HG02678 (cell line): Measurements from ENCODE around the gene KCTD16.

ENCODE experiments used
- ATAC-seq: cut with Tn5 transposase; IDR thresholded peaks from one replicate; pipeline ENCODE4 v1.9.1; 2021; ENCODE audit warnings: mild to moderate bottlenecking, moderate library complexity; ENCODE audit not compliant: unreplicated experiment

The KCTD16 gene

DNA sequence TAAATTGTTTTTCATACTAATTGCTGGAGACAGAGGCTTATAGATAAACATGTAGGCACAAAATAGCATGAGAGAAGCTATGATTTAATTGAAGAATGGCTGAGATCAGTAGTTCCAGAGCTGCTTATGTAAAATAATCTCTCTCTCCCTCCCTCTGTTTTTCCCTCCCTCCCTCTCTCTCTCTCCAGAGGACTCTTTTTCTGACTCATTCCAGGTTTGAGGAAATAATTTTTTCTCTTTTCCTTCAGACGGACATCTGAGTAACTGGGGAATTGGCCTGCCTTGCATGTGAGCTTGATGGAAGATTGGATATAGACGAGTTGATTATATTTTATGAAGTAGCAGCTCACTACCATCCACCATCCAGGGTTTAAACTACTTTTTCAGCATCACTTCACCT lies 35.5 kb downstream of the KCTD16 start:
- ATAC-seq = no peak

DNA sequence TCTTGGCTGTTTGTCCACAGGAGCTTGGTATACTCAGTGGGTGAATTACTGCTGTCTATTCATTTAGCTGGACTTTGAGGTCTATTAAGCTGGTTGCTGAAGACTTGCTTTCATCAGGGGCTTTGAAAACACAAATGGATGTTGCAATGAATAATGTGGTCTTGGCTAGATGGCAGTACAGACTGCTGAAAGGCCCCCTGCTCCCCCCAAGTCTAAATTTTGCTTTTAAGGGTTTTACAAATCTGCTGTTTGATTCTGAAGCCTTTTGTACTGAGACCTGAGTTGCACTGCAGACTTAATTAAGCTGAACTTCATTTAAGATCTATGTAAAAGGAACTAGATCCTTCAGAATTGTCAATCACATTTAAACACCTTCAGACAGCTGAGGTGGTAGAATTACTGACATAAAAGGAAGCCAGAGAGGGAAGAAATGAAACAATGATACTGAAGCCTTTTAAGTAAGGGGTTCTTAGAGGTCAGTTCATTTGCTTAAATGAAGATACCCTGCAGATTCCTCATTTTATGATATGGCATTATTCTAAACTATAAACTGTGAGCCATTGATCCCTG lies 37.3 kb downstream of the KCTD16 start:
- ATAC-seq = no peak

DNA sequence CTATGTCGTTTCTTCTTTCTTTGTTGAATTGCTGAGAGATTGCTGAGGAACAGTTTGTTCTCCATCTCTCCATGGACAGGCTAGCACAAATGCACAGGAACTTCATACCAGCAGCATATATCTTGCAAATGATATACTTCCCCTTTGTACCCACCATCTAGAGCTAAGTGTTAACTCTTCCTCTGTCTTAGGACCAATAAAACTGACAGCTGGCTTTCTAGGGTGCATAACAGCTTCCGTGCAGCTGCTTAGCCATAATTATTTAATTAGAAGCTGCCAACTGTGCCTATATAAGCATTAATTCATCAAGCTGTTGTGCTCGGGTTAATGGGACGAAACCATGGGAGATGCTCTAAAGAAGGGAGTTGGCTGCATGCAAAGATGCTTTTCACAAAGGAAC lies 38.7 kb downstream of the KCTD16 start:
- ATAC-seq = no peak

DNA sequence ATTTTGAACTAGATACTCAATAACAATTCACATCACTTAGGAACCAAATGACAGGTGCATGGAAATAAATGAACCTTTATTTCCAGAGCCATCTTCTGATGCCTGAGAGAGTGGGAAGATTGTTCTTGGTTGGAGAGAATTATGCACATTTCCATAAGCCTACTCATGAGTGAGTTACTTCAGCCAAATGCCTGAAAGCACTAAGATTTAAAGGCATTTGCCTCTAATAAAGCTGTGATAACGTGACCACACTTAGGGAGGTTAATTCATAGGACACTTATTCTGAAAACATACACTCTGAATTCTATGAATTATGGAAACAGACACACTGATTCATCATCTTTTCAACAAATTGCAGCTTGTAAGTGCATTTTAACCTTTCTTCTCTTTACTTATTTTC lies 40.0 kb downstream of the KCTD16 start:
- ATAC-seq = no peak

DNA sequence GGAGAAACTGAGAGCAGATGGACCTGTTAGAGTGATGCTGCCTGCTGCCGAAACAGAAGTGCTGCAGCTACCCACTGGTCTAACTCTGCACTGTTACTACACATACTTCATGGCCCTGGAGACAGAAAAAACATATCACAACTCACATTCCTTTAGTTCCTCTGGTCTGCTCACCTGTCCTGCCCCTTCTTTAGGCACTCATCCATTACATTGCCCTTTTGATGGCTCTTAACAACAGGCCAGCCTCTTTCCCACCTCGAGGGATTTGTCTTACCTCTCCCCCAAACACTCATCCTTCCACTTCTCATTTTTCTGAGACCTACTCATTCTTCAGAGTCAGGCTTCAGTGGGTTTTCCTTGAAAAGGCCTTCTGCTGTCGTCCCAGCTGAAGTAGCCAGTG lies 49.2 kb downstream of the KCTD16 start:
- ATAC-seq = no peak

DNA sequence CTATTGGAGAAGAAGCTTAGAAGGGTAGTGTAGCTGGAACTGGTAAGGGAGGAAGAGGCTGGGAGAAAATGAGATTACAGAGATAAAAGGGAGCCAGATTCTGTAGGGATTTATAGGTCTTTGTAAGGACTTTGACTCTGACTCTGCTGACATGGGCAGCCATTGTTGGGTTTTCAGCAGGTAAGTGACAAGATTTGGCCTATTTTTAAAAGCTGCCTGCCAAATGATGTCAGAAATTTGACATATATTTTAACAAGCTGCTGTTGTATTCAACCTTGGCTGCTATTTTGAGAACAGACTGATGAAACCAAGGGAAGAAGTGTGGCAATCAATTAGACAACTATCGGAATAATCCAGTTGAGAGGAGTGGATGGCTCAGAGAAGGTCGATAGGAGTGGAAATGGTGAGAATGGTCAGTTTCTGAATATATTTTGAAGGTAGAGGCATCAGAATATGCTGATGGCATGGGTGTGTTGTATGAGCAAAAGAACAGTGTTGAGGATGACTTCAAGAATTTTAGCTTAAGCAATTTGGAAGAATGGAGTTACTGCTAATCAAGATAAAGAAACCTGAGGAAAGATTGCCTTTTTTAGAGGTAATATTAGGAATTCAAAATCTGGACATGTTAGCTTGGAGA lies 56.8 kb downstream of the KCTD16 start:
- no peak for ATAC-seq

DNA sequence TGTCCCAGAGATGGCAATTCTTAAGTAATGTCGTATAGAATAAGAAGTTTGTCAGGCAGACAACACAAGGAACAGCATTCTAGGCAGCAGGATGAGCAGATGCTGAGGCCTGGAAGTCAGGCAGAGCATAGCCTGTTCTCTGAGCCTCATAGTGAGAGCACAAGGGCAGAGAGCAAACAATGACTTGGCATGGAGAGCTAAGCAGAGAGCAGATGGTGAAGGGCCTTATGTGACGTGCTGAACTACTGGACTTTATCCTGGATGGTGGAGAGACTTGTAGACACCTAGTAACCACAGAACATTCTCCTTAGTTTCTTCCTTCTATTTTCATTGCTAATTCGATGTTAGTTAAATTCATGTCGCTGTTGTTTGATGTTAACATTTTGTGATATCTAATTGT lies 60.1 kb downstream of the KCTD16 start:
- ATAC-seq = no peak

DNA sequence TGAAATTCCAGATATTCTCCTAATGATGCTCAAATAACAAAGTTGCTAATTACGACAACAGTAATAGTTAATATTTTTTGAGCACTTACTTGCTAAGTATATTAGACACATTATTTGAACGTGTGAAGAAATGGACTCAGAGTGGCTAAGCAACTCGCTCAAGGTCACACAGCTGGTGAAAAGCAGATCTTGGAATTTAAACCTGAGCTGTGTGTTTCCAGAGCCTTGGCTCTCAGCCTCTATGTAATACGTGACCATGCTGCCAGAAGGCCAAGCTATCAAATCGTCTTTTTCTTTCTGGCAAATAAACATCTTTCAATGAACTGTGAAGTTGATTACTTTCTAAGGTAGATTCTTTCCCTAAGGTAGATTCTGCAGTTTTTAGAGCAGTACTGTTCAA lies 61.6 kb downstream of the KCTD16 start:
- no peak for ATAC-seq

DNA sequence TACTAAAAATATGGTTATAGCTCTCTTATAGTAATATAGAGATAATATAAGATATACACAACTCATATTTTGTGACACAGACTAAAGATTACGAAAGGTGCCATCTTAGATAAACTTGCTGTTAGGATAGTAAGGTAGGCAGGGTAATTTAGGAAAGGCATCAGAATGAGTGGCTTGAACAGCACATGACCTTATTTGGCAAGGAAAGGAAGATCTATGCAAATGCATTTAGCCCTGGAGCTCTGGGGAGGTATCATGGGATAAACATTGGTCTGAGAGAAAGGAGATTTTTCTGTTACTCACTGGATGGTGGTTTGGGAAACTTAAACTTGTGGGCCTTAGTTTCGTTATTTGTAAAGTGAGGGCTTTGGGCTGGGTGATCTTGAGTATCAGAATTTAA lies 65.8 kb downstream of the KCTD16 start:
- ATAC-seq = no peak

DNA sequence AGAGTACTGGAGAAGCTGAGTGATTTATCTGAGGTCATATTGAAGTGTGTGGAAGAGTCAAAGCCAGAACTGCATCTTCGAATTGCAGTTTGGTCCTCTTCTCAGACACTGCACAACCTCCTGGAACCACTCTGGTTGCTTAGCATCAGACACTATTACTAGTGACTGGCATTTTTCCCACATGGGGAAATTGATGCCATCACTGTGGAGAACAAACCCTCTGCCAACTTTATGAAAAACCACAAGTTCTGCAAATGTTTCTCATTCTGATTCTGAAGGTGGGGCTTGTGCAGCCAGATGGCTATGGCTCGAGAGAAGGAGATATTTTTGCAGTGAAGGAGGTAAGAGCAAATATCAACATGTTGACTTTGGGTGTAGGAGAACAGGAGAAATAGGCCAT lies 67.2 kb downstream of the KCTD16 start:
- no peak for ATAC-seq

DNA sequence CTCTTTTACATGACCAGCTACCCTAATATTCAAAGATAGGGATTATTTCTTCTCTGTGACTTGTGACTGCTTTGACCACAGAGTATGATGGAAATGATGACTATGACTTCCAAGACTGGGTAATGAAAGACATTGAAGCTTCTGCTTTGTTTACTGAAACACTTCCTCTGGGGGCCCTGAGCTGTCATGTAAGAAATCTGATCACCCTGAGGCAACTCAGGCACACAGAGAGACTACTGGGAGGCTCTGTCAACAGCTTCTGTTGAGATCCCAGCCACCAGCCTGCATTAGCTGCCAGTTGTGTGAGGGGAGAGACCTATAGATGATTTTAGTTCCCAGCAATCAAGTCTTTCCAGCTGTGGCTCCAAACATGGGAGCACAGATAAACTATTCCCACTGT lies 76.5 kb downstream of the KCTD16 start:
- ATAC-seq = no peak

DNA sequence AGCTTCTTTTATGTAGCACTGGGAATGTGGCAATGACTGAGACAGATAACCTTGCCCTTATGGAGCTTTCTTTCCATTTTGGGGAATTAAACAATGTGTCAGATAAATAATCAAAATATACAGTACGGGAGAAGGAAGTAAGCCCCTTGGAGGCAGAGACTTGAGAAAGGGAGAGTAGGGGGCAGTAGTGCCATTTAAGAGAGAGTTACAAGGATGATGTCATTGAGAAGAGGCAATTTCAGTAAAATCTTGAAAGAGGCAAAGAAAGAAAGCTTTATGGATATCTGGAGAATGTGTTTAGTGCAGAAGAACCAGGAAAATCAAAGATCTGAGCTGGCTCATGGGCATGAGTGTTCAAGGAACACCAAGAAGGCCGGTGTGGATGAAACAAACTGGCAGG lies 77.3 kb downstream of the KCTD16 start:
- no peak for ATAC-seq

DNA sequence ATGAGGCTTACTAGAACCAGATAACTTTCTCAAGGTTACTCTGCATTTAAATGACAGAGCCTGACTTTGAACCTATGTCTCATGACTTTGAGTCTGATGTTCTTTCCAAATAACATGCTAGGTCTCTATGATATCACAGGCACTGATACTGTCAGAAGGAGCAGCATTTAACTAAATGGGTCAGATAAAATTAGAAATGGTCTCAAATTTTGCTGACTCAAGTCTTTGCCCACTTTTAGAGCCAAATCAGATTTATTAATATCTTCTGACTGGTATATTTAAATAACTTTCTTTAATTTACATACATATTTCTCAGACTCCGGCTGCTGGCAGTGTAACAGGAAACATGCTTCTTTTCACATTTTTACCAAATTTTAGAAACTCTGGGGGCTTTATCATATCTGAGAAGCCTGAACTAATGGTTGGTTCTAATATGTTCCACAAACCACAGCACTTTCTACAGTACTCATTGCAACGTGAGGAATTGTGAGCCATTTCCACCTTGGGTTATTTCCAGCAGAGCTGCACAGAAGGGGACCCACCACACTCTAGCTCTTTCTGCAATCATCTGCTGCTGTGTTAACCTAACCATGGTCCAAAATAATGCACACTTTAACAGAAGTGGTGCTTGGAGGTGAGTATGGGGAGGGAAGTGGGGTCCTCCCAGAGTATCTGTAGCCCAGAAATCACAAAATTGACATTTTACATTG lies 79.2 kb downstream of the KCTD16 start:
- no peak for ATAC-seq

DNA sequence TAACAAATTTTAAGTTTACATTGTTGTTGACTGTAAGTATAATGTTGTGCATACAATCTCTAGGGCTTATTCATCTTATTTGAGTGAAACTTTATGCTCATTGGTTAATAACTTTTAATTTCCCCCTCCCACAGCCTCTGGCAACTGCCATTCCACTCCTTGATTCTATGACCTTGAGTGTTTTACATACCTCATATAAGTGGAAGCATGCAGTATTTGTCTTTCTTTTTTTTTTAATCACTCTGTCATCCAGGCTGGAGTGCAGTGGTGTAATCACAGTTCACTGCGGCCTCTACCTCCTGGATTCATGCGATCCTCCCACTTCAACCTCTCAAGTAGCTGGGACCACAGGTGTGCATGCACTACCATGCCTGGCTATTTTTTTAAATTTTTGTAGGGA lies 83.9 kb downstream of the KCTD16 start:
- no peak for ATAC-seq

DNA sequence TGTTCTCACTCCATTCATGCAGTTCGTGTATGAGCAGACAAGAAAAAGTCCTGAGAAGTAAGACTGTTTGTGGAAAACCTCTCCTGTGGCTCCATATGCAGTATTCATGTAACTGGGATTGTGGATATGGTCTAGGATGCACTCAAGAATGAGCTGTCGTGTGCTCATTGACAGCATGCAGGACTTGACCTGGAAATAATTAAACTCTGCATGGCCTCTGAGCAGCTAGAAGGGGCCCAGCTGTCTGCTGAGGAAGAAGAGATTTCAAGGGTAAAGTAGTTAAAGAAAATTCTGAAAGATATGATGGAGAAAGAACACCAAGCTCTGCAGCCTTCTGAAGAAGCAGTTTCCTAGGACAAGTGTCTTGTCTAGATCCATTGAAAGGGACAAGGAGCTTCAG lies 89.4 kb downstream of the KCTD16 start:
- no peak for ATAC-seq

DNA sequence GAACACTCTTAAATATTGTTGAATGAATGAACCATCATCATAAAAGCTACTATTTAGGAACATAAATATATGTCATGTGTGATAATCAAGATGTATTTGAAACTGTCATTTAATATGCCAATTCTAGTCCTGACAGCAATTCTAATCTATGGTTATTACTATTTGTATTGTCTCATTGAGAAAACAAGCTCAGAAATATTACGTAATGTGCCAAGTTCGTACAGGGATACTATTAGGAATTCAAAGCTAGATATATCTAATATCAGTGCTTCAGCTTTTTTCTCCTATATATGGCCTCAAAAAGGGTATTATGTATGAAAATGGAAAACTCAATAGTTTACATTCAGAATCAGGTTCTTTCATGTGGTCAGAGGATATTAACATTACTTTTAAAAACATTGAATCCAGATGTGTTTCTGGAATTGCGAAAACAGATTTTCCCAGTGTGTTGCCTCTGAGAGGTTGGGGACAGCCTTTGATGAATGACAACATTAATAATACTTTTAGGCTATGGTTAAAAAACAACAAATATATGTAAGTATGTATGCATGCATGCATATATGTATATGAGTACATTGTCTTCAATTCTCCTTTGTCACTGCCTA lies 95.1 kb downstream of the KCTD16 start:
- no peak for ATAC-seq

DNA sequence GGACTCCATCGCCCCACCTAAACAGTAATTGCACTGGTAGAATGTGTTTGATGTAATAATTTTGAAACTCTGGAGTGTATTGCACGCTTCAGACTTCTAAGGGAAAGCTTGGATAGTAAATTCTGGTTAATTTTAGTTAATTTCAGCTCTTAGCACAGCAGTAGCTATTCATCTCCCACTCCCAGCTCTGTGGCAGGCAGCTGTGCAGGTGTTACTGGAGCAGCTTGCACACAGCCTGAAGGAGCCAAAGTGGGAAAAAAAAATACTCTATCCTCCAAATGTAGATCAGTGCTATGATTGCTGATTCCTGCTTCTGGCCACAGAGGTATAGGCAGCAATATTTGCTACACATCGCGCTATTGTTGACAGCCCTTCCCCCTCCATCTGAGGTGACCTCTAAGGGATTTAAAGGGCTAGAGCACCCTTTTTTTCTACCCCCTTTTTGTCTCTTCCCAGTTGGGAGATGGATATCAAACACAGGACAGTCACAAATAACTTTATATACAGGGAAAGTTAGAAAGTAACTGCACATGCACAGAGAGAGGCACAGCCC lies 97.4 kb downstream of the KCTD16 start:
- no peak for ATAC-seq

DNA sequence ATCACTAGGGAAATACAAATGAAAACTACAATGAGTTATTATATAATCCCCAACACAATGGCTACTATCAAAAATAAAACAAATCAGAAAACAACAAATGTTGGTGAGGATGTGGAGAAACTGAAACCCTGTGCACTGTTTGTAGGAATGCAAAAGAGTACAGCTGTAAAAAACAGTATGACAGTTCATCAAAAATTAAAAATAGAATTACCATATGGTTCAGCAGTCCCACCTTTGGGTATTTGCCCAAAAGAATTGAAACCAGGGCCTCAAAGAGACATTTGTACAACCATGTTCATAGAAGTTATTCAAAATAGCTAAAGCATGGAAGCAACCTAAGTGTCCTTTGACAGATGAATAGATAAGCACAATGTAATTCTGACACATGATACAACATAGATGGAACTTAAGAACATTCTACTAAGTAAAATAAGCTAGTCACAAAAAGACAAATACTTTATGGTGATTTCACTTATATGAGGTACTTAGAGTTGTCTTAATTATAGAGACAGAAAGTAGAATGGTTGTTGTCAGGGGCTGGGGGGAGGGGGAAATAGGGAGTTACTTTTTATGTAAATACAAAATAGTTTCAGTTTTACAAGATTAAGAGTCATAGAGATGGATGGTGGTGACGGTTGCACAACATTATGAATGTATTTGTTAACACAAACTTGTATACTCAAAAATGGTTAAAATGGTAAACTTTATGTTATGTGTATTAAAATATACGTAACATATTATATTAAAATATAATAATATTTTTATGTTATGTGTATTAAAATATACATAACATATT lies 102.8 kb downstream of the KCTD16 start:
- ATAC-seq = no peak

DNA sequence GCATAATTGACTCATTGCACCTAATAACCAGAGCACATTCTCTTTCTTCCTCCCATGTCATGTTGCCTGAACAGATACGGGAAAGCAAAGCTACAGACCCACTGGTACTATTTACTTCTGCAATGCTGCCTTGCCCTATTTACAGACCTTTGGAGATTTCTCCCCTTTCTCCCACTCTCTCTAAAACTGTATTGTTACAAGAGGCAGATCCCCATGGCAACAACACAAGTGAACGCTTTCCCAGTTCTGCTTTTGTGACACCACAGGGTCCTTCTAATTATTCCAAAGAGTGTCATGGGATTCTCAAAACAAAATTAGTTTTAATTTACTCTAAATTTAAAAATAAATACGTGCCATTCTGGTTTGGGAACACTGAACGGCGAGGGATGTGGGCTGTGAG lies 104.7 kb downstream of the KCTD16 start:
- ATAC-seq = no peak

DNA sequence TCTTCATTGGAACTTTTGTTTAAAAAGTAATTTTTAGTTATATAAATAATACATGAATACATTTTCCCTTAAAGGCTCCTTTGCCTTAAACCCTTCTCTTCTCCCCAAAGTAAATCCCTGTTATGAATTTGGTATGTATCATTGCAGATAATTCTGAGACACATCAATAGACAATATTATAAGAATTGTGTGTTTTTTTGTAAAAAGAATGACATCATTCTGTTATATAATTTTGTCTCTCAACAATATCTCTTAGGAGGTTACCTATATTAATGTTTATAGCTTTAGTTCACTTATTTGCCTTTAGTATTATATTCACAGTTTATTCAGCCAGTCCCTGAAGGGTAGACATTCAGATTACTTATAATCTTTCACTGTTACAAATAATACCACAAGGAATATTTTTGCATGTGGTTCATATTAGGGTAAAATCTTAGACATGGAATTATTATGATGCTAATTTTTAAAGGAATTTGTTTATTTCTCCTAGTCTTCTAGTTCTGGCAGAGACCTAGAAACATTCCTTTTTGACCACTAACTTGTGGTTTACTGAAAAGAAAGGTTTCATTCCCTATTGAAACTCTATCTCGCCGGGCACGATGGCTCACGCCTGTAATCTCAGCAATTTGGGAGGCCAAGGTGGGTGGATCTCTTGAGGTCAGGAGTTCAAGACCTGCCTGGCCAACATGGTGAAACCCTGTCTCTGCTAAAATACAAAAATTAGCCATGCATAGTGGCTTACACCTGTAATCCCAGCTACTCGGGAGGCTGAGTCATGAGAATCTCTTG lies 105.6 kb downstream of the KCTD16 start:
- no peak for ATAC-seq
